ENCODE data around the gene TC2N.
"Not testable (repeated sequence)": the region's sequence is repeated elsewhere in the genome, so short reads cannot be mapped to it uniquely, and the experiment has no call there.

Gene TC2N

GRCh38 chr14:91867316-91867988 lies at the start of gene TC2N:
TC2N (minus strand) TSS chr14:91867536; CDS start chr14:91813769, 53,767 bp downstream.
- FAIRE-seq: no peak

- no peak for FAIRE-seq
Measured at GRCh38 chr14:91912035-91912434, 44.7 kb upstream of the TC2N start.

GRCh38 chr14:91911474-91912032 lies 44.2 kb upstream of the TC2N start:
- FAIRE-seq: no peak

- no peak for FAIRE-seq
Measured at GRCh38 chr14:91910196-91910595, 42.9 kb upstream of the TC2N start.

- FAIRE-seq: no peak
Measured at GRCh38 chr14:91906374-91906773, 39.0 kb upstream of the TC2N start.

GRCh38 chr14:91904956-91905645 lies 37.8 kb upstream of the TC2N start:
- no peak for FAIRE-seq

GRCh38 chr14:91904483-91904882 lies 37.1 kb upstream of the TC2N start:
- FAIRE-seq: no peak

- FAIRE-seq: no peak
Measured at GRCh38 chr14:91903070-91903469, 35.7 kb upstream of the TC2N start.

- no peak for FAIRE-seq
Measured at GRCh38 chr14:91902336-91902735, 35.0 kb upstream of the TC2N start.

- no peak for FAIRE-seq
Measured at GRCh38 chr14:91901449-91902226, 34.3 kb upstream of the TC2N start.

GRCh38 chr14:91899806-91900205 lies 32.5 kb upstream of the TC2N start:
- FAIRE-seq: no peak

- FAIRE-seq: no peak
Measured at GRCh38 chr14:91899213-91899612, 31.9 kb upstream of the TC2N start.

- no peak for FAIRE-seq
Measured at GRCh38 chr14:91898372-91898771, 31.0 kb upstream of the TC2N start.

GRCh38 chr14:91897716-91898115 lies 30.4 kb upstream of the TC2N start:
- not testable (repeated sequence) for FAIRE-seq

- no peak for FAIRE-seq
Measured at GRCh38 chr14:91897106-91897701, 29.9 kb upstream of the TC2N start.

- no peak for FAIRE-seq
Measured at GRCh38 chr14:91896419-91896818, 29.1 kb upstream of the TC2N start.

- no peak for FAIRE-seq
Measured at GRCh38 chr14:91893669-91894068, 26.3 kb upstream of the TC2N start.

GRCh38 chr14:91893007-91893406 lies 25.7 kb upstream of the TC2N start:
- no peak for FAIRE-seq

- no peak for FAIRE-seq
Measured at GRCh38 chr14:91891721-91892220, 24.4 kb upstream of the TC2N start.

- no peak for FAIRE-seq
Measured at GRCh38 chr14:91891101-91891500, 23.8 kb upstream of the TC2N start.

GRCh38 chr14:91890291-91890749 lies 23.0 kb upstream of the TC2N start:
- FAIRE-seq: no peak

GRCh38 chr14:91889477-91890211 lies 22.3 kb upstream of the TC2N start:
- no peak for FAIRE-seq
